GM08714 (cell line): ENCODE measurements around the gene C16orf74.

Source experiments
- H3K4me3 ChIP-seq: fragments of 200-500 bp; sonication (Bioruptor generic); 2 replicates; pipeline ENCODE4 v1.5.1; 2014; ENCODE audit warnings: mild to moderate bottlenecking, low read length, inconsistent platforms
- ZNF274 ChIP-seq: IDR thresholded peaks from 2 replicates; pipeline ENCODE4 v1.6.1; 2012; ENCODE audit warnings: mild to moderate bottlenecking, low read depth, low read length

Gene C16orf74

GRCh38 chr16:85673529-85674417 lies 77.1 kb downstream of the C16orf74 start:
- TF ChIP-seq ZNF274, result no peak

GRCh38 chr16:85670840-85671239 lies 80.1 kb downstream of the C16orf74 start:
- H3K4me3 ChIP-seq, result no peak overlapping the region
- no peak for TF ChIP-seq ZNF274

More at GRCh38 chr16:85673529-85674417, 77.1 kb downstream of the C16orf74 start:
- no peak overlapping the region for H3K4me3 ChIP-seq

DNA sequence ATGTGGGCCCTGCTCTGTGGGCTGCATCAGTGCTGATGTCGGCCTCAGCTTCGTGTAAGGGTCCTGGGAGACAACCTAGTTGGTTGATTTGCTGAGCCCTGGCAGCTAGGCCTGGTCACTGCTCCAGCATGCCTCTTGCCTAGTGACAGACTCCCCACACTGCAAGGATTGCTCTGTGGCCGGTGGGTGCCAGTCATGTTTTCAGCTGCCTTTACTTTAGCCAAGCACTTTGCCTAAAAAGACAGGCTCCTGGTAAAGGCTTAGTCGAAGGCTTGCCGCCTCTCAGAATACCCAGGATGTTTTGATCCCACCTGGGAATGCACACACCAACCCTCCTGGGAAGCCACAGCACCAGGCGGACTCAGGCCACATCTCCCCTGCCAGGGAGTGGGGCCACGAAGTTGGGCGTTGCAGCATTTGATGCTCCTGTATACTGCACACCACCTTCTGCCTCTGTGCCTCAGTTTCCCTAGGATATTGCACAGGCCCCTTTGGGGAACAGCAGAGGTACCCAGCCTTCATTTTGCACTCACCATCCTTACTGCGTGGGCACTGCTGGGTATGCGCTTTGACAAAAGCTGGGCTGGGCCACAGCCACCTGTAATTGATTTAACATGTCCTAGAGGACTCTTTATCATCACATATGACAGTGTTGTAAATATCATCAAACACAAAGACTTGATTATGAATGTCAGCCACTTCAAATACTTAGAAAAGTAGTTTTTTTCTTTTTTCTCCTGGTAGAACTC lies 82.0 kb downstream of the C16orf74 start:
- TF ChIP-seq ZNF274, result no peak
- no peak overlapping the region for H3K4me3 ChIP-seq

DNA sequence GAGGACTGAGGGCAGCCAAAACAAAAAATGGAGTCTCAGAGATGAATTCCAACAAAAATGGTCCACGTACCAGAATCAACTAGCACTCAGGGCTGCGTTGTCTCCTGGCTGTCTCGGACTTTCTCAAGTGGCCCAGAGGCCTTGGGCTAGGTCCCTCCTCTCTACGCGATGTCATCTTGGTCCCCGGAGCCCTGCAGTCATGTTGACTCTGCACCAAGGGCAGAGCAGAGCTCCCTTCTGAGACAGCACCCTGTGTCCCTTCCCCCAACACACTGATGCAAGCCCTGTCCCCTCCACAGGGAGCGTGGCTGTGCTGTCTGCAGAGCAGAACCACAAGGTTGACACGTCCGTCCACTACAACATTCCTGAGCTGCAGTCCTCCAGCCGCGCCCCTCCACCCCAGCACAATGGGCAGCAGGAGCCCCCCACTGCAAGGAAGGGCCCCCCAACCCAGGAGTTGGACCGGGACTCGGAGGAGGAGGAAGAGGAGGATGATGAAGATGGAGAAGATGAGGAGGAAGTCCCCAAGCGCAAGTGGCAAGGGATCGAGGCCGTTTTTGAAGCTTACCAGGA lies 83.0 kb downstream of the C16orf74 start:
- H3K4me3 ChIP-seq, result no peak overlapping the region
- TF ChIP-seq ZNF274, result no peak

DNA sequence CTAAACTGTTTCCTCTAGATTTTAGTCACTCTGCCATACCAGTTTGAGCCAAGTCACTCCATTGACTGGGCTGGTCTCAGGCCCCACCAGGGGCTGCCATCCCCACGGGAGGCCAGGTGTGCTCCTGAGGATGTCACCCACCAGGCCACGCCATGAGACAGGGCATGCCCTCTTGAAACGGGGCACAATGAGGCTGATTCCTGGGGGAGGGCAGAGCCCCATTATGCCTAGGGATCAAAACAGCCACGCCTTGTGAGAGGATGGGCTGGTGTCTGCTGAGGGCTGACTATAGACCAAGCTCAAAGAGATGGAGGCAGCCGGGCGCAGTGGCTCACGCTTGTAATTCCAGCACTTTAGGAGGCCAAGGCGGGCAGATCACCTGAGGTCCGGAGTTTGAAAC lies 83.6 kb downstream of the C16orf74 start:
- no peak for TF ChIP-seq ZNF274
- no peak overlapping the region for H3K4me3 ChIP-seq

DNA sequence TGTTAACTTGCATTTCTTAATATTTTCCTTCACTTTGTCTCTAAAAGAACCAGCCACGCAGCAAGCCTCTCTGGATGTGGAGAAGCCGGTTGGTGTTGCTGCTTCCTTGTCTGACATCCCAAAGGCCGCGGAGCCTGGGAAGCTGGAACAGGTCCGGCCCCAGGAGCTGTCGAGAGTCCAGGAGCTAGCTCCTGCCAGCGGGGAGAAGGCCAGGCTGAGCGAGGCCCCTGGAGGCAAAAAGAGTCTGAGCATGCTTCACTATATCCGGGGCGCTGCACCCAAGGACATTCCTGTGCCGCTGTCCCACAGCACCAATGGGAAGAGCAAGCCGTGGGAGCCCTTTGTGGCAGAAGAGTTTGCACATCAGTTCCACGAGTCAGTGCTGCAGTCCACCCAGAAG lies 85.0 kb downstream of the C16orf74 start:
- TF ChIP-seq ZNF274, result no peak
- H3K4me3 ChIP-seq, result no peak overlapping the region

GRCh38 chr16:85665373-85665740 lies 85.5 kb downstream of the C16orf74 start:
- no peak for TF ChIP-seq ZNF274
- H3K4me3 ChIP-seq, result no peak overlapping the region

- H3K4me3 ChIP-seq, result no peak overlapping the region
- no peak for TF ChIP-seq ZNF274
Measured at GRCh38 chr16:85664580-85665372, 86.1 kb downstream of the C16orf74 start.

- H3K4me3 ChIP-seq, result no peak overlapping the region
- no peak for TF ChIP-seq ZNF274
Measured at GRCh38 chr16:85663891-85664321, 87.0 kb downstream of the C16orf74 start.

DNA sequence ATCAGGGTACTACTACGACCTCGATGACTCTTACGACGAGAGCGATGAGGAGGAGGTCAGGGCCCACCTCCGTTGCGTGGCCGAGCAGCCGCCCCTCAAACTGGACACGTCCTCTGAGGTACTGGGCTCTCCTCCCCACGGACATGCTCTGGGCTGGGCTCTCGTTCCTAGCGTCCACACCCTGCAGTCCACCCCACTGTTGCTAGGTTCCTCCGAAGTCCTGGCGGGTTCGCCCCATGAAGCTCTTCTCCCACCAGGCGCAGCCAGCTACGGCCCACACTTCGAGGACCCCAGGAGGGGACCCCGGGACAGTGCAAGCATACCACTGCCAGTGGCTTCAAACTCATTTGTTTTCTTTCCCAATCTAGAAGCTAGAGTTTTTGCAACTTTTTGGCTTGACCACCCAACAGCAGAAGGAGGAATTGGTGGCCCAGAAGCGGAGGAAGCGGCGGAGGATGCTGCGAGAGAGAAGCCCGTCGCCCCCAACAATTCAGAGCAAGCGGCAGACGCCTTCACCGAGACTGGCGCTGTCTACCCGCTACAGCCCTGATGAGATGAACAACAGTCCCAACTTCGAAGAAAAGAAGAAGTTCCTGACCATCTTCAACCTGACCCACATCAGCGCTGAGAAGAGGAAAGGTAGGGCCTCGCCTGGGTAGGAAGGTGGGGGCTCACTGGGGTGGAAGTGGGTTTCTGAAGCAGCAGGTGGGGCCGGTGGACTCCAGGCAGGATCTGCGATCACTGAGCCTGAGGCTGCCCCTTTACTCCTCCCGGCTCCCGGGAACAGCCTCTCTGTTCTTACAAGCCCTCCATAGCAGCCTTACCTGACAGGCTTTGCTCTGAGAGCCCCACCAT lies 87.7 kb downstream of the C16orf74 start:
- TF ChIP-seq ZNF274, result no peak

GRCh38 chr16:85662482-85662812 lies 88.4 kb downstream of the C16orf74 start:
- no peak for TF ChIP-seq ZNF274
- no peak overlapping the region for H3K4me3 ChIP-seq

More for the DNA sequence above, 87.7 kb downstream of the C16orf74 start:
- H3K4me3 ChIP-seq, result no peak overlapping the region

DNA sequence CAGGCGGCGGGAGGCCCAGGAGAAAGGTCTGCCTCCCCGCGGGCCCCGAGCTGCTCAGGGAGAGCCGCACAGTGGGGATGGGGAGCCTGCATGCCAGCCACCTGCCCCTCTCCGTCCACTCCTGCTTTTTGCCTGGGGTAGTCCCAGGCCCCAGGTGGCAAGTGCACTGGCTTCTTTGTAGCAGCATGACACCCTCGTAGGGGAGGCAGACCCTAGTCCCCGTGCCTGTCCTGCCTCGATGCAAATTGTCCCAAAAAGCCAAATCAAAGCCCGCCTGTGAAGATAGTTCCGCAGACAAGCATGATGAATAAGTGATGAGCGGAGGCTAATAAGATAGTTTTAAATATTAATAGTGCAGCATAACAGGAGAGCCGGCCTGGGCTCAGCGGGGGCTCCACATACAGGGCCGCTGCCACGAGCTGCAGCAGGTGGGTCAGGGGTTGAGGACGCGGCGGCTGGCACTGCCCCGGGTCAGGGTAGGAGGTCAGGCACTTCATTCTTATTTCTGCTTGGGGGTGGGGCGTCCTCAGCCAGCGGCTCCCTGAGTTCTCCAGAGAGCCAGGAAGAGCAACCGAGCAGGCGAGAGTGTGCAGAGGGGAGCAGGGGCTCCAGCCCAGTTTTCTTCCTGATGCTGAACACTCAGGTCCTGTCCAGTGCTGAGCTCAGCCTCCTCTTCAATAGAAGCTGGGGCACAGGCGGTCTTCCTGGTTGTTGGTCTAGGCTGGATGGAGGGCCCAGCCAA lies 89.0 kb downstream of the C16orf74 start:
- no peak overlapping the region for H3K4me3 ChIP-seq
- no peak for TF ChIP-seq ZNF274
